Ascending aorta (tissue), 2 donors: ENCODE results near the gene RSRC1. TPM values are rescaled to one million over a fixed set of nuclear protein-coding genes. Genes with fewer than 3 reads are reported as not detected.

Experiments
- DNase-seq, 2 donors: peaks; one replicate each; pipeline ENCODE4 v3.0.0-alpha.2; 2019; ENCODE audit warnings: low spot score in 2 of 2
- H3K27ac ChIP-seq, 2 donors: fragments of 200-600 bp; sonication (generic); one replicate each; pipeline ENCODE4 v1.5.1; 2016 to 2017; ENCODE audit warnings: mild to moderate bottlenecking in 1 of 2
- H3K27me3 ChIP-seq: fragments of 200-600 bp; sonication (generic); one replicate; pipeline ENCODE4 v1.5.1; 2017
- H3K36me3 ChIP-seq, 2 donors: fragments of 200-600 bp; sonication (generic); one replicate each; pipeline ENCODE4 v1.5.1; 2016
- H3K4me1 ChIP-seq, 2 donors: fragments of 200-600 bp; sonication (generic); one replicate each; pipeline ENCODE4 v1.5.1; 2016 to 2017; ENCODE audit warnings: mild to moderate bottlenecking in 1 of 2
- H3K4me3 ChIP-seq, 2 donors: fragments of 200-600 bp; sonication (generic); one replicate each; pipeline ENCODE4 v1.5.1; 2016 to 2017; ENCODE audit warnings: mild to moderate bottlenecking in 1 of 2
- H3K9me3 ChIP-seq, 2 donors: fragments of 200-600 bp; sonication (generic); one replicate each; pipeline ENCODE4 v1.5.1; 2016
- intact Hi-C: fragments of 100-400 bp; cut with DNase I; formaldehyde crosslinking; loops from one replicate; pipeline ENCODE4 v1.15.1; 2023
- total RNA-seq: library from RNA; depleted of rRNA; stranded (reverse); fragments of >200 nt; gene quantifications from one replicate; pipeline ENCODE4 v1.1.0, GENCODE V29; 2016
- TF ChIP-seq, protein P1 (sequence below), 3 experiments: fragments of 200-600 bp in 2 of 3; fragments of 450-650 bp in 1 of 3; sonication (generic) in 2 of 3; IDR thresholded peaks; one replicate each; pipeline ENCODE4 v1.5.1; 2016 to 2019; ENCODE audit warnings: antibody characterized with exemption in 3 of 3, mild to moderate bottlenecking in 1 of 3, moderate library complexity in 1 of 3

RSRC1 gene
- total RNA-seq, 1 donor from 2014 or later, result 28.0 TPM

- no peak overlapping the region for H3K4me3 ChIP-seq
- no peaks in the 10 kb centered on the region for H3K27me3 ChIP-seq
- H3K27ac ChIP-seq, result no peak overlapping the region
- H3K4me1 ChIP-seq, result no peaks in the 10 kb centered on the region
- no peak for DNase-seq
- TF ChIP-seq, protein P1, sequence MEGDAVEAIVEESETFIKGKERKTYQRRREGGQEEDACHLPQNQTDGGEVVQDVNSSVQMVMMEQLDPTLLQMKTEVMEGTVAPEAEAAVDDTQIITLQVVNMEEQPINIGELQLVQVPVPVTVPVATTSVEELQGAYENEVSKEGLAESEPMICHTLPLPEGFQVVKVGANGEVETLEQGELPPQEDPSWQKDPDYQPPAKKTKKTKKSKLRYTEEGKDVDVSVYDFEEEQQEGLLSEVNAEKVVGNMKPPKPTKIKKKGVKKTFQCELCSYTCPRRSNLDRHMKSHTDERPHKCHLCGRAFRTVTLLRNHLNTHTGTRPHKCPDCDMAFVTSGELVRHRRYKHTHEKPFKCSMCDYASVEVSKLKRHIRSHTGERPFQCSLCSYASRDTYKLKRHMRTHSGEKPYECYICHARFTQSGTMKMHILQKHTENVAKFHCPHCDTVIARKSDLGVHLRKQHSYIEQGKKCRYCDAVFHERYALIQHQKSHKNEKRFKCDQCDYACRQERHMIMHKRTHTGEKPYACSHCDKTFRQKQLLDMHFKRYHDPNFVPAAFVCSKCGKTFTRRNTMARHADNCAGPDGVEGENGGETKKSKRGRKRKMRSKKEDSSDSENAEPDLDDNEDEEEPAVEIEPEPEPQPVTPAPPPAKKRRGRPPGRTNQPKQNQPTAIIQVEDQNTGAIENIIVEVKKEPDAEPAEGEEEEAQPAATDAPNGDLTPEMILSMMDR (IDR thresholded peaks at IDR 0.05), result no peak
- H3K9me3 ChIP-seq, result peaks cover 5 to 33% of the 10 kb centered on the region in 2 donors
- intact Hi-C loops, result no loop called here
- peaks cover 0 to 2% of the 10 kb centered on the region in 2 donors for H3K36me3 ChIP-seq
These were observed 137.4 kb downstream of the RSRC1 start for GRCh38 chr3:158247288-158247687.

DNA sequence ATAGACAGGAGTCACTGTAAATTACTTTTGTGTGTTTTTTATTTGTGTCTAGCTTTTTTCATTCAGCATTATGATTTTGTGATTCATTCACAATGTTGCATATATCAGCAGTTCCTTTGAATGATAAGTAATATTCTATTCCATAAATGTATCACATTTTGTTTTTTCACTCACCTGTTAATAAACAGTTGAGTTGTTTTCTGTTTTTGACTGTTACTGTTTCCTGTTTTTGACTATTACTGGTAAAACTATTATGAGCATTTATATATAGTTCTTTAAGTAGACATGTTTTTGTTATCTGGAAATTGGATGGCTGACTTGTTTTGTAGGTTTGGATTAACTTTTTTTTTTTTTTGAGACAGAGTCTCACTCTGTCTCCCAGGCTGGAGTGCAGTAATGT is 138.4 kb downstream of the RSRC1 start:
- Histone ChIP-seq H3K27me3 (no peaks in the 10 kb centered on the region), H3K9me3 (peaks cover 5 to 32% of the 10 kb centered on the region in 2 donors), H3K4me3 (no peak overlapping the region), H3K4me1 (no peaks in the 10 kb centered on the region), H3K27ac (no peak overlapping the region), H3K36me3 (peaks cover 0 to 11% of the 10 kb centered on the region in 2 donors)
- DNase-seq, result no peak
- intact Hi-C loops, result no loop called here
- TF ChIP-seq, protein P1 (IDR thresholded peaks at IDR 0.05), result no peak

GRCh38 chr3:158249183-158249582 is 139.3 kb downstream of the RSRC1 start:
- H3K4me1 ChIP-seq, result no peaks in the 10 kb centered on the region

GRCh38 chr3:158258619-158259018 is 148.7 kb downstream of the RSRC1 start:
- intact Hi-C loops, result no loop called here
- Histone ChIP-seq H3K36me3 (no peaks in the 10 kb centered on the region), H3K9me3 (peaks cover 0 to 5% of the 10 kb centered on the region in 2 donors), H3K4me3 (no peak overlapping the region), H3K4me1 (no peaks in the 10 kb centered on the region), H3K27me3 (no peaks in the 10 kb centered on the region), H3K27ac (no peak overlapping the region)
- DNase-seq, result no peak
- TF ChIP-seq, protein P1 (IDR thresholded peaks at IDR 0.05), result no peak

More at GRCh38 chr3:158249183-158249582, 139.3 kb downstream of the RSRC1 start:
- Histone ChIP-seq H3K27me3 (no peaks in the 10 kb centered on the region), H3K27ac (no peak overlapping the region), H3K9me3 (peaks cover 3 to 30% of the 10 kb centered on the region in 2 donors), H3K36me3 (peaks cover 0 to 14% of the 10 kb centered on the region in 2 donors), H3K4me3 (no peak overlapping the region)
- TF ChIP-seq, protein P1 (IDR thresholded peaks at IDR 0.05), result no peak
- no peak for DNase-seq
- intact Hi-C loops, result no loop called here

DNA sequence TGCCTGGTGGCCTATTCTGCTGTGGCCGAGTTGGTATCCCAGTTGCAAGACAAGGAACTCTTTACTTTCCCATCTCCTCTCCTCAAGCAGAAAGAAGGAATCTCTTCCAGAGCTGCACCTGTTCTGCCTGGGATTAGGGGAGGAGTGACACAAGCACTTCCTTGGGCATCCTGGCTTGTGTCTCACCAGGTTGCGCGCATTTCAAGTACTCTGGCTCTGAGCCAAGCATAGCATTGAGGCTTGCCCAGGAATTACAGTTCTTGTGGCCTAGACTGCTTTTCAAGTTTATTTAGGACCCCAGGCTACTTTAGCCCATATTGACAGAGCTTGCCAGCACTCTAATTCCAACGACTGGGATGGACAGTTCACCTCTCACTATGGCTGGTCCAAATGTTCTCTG is 150.5 kb downstream of the RSRC1 start:
- intact Hi-C loops, result no loop called here
- H3K27ac ChIP-seq, result no peak overlapping the region
- DNase-seq, result no peak
- H3K36me3 ChIP-seq, result no peaks in the 10 kb centered on the region
- H3K4me3 ChIP-seq, result no peak overlapping the region
- TF ChIP-seq, protein P1 (IDR thresholded peaks at IDR 0.05), result no peak
- no peaks in the 10 kb centered on the region for H3K4me1 ChIP-seq
- peaks cover 0 to 6% of the 10 kb centered on the region in 2 donors for H3K9me3 ChIP-seq
- H3K27me3 ChIP-seq, result no peaks in the 10 kb centered on the region
